Astrocyte of the cerebellum (primary cell): ENCODE data around the gene RNASE7.

Source experiments
- DNase-seq: peaks from one replicate; pipeline ENCODE4 v3.0.0-alpha.2; 2011; ENCODE audit warnings: low read depth
- H3K4me3 ChIP-seq: 2 replicates; pipeline ENCODE4 v1.5.1; 2011; ENCODE audit warnings: mild to moderate bottlenecking, low read depth, low read length, moderate library complexity
- in situ Hi-C: cut with HindIII; loops from 2 replicates; pipeline ENCODE4 v1.10.0; 2017; ENCODE audit warnings: low sequenced_read_pairs
- TF ChIP-seq, protein P1 (sequence below): IDR thresholded peaks from 2 replicates; pipeline ENCODE4 v1.5.1; 2012; ENCODE audit warnings: low read length, low read depth, moderate library complexity, mild to moderate bottlenecking; ENCODE audit errors: missing control alignments

RNASE7 gene

DNA sequence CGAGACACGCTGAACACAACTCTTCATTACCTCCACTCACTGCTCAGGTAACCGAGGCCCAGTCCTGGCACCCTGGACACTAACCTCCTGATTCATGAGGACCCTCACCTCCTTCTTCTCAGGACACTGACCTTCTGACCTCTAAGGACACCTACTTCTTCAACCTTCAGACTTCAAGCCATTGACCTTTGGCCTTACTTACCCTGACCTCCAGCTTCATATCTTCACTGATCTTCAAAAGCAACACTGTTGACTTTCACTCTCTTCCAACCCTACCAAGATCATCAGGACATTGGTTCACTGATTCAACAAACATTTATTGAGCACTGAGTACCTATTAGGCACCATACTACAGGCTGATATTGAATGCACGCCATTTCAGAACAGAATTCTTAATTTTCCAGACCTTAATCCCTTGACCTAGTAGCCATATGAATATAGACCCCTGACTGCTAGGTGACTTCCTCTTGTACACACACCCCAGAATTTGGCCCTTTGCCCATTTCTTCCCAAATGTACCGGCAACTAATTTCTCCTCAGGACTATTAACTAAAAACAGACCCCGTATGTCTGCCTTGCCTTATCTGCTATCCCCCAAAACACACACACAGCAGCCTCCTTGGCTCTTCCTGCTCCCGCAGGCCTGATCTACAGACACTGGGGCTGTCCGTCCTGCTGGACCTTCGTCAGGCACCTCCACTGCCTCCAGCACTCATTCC lies 33.7 kb downstream of the RNASE7 start:
- TF ChIP-seq, protein P1, sequence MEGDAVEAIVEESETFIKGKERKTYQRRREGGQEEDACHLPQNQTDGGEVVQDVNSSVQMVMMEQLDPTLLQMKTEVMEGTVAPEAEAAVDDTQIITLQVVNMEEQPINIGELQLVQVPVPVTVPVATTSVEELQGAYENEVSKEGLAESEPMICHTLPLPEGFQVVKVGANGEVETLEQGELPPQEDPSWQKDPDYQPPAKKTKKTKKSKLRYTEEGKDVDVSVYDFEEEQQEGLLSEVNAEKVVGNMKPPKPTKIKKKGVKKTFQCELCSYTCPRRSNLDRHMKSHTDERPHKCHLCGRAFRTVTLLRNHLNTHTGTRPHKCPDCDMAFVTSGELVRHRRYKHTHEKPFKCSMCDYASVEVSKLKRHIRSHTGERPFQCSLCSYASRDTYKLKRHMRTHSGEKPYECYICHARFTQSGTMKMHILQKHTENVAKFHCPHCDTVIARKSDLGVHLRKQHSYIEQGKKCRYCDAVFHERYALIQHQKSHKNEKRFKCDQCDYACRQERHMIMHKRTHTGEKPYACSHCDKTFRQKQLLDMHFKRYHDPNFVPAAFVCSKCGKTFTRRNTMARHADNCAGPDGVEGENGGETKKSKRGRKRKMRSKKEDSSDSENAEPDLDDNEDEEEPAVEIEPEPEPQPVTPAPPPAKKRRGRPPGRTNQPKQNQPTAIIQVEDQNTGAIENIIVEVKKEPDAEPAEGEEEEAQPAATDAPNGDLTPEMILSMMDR, result no peak
- no peak for DNase-seq
- in situ Hi-C loops, result no loop called here
- H3K4me3 ChIP-seq, result no peak overlapping the region

DNA sequence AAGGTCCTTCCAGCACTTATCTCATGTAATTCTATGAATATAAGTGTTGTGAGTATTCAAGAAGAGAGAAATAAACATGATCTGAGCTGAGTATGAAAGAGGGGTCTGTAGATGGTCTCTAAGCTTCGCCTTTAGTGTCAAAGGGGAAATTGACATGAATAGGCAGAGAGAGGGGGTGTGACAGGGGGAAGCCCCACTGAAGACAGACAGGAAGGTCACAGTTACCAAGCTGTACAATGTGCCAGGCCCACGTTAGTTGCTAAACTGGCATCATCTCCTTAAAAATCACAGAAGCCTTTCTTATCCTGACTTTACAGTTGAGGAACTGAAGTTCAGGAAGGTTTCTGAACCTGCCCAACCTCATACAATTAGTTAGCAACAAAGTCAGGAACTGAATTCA lies 35.5 kb downstream of the RNASE7 start:
- TF ChIP-seq, protein P1, result no peak
- in situ Hi-C loops, result no loop called here
- H3K4me3 ChIP-seq, result no peak overlapping the region
- DNase-seq, result no peak

DNA sequence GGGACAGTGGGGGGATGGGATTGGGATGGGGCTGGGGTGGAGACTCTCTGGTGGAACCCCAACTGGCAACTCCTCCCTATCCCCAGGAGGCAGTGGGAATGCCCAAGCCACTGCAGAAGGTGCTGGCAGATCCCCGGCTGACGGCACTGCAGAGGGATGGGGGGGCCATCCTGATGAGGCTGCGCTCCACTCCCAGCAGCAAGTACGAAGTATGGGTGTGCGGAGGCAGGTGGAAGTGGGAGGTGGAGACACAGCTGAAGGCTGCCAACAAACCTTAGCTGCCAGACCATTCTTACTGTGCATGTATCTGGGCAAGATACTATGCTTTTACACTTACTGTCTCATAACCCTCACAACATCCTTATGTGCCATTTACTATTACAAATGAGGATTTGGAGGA lies 36.1 kb downstream of the RNASE7 start:
- DNase-seq, result no peak
- no peak overlapping the region for H3K4me3 ChIP-seq
- in situ Hi-C loops, result no loop called here
- TF ChIP-seq, protein P1, result no peak

DNA sequence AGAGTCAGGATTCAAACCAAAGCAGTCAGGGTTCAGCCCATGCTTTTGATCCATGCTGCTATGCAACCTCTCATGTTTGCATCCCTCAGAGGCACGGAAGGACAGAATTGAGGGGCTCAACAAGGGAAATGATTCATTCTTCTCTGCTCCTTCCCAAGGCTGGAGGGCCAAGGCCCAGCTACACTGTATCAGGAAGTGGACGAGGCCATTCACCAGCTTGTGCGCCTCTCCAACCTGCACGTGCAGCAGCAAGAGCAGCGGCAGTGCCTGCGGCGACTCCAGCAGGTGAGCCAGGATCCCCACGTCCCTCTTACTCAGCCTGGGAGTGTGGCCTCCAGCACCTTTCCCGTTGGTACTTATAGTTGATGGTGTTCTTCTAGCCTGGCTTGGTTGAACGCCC lies 36.6 kb downstream of the RNASE7 start:
- DNase-seq, result no peak
- TF ChIP-seq, protein P1, result no peak
- no peak overlapping the region for H3K4me3 ChIP-seq
- in situ Hi-C loops, result no loop called here

DNA sequence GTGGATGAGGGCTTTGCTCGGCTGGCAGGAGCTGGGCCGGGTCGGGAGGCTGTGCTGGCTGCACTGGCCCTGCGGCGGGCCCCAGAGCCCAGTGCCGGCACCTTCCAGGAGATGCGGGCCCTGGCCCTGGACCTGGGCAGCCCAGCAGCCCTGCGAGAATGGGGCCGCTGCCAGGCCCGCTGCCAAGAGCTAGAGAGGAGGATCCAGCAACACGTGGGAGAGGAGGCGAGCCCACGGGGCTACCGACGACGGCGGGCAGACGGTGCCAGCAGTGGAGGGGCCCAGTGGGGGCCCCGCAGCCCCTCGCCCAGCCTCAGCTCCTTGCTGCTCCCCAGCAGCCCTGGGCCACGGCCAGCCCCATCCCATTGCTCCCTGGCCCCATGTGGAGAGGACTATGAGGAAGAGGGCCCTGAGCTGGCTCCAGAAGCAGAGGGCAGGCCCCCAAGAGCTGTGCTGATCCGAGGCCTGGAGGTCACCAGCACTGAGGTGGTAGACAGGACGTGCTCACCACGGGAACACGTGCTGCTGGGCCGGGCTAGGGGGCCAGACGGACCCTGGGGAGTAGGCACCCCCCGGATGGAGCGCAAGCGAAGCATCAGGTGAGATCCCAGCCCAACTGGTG lies 39.5 kb downstream of the RNASE7 start:
- DNase-seq, result no peak
- TF ChIP-seq, protein P1, result no peak
- in situ Hi-C loops, result no loop called here
- no peak overlapping the region for H3K4me3 ChIP-seq

DNA sequence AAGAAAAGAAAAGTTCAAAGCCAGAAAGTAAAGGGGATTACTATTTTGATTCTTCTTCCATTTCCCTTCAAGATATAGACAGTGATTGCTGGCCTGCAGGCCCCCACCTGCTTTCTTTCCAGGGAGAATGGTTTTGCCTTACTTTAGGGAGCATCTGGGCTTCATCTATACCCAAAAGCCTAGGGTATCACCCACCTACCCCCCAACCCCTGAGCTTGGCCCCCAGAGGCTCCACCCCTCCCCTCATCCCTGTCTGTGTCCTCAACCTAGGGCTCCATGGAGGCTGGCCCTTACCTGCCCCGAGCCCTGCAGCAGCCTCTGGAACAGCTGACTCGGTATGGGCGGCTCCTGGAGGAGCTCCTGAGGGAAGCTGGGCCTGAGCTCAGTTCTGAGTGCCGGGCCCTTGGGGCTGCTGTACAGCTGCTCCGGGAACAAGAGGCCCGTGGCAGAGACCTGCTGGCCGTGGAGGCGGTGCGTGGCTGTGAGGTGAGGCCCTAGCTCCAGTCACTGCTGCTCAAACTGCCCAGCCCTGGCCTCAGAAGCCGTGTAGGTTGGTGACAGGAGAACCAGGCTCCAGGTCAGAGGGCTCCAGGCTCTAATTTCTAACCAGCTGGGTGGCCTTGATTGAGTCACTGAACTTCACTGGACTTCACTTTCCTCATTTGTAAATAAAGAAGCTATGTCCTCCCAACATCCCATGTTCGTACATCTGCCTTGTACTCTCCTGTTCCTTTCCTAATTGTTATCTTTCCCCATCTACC lies 41.6 kb downstream of the RNASE7 start:
- in situ Hi-C loops, result no loop called here
- TF ChIP-seq, protein P1, result no peak
- DNase-seq, result no peak
- H3K4me3 ChIP-seq, result no peak overlapping the region
